Small intestine (tissue), 7 donors: ENCODE data around the gene ZBED2. TPM values are rescaled to one million over a fixed set of nuclear protein-coding genes. Genes with fewer than 3 reads are reported as not detected.

Source experiments
- DNase-seq, 2 donors: peaks; one replicate each; pipeline versions ENCODE4 v3.0.0 to v3.0.0-alpha.2; 2013
- FAIRE-seq: peaks from 2 replicates; lab custom pipeline; 2012; peaks lifted over from hg19 to GRCh38; lab: Jason Lieb, UNC
- H3K27ac ChIP-seq, 3 donors: one replicate each; pipeline ENCODE4 v1.5.1; 2013; ENCODE audit warnings: low read length in 2 of 3, mild to moderate bottlenecking in 2 of 3, control low read depth in 1 of 3, inconsistent platforms in 1 of 3, low read depth in 1 of 3, moderate library complexity in 1 of 3
- H3K27me3 ChIP-seq, 3 donors: one replicate each; pipeline ENCODE4 v1.6.1; 2013; ENCODE audit warnings: low read length in 3 of 3, inconsistent platforms in 1 of 3; ENCODE audit not compliant: control insufficient read depth in 3 of 3, insufficient read depth in 3 of 3
- H3K36me3 ChIP-seq, 3 donors: one replicate each; pipeline ENCODE4 v1.6.1; 2013; ENCODE audit warnings: low read length in 3 of 3, inconsistent platforms in 1 of 3, low read depth in 1 of 3, mild to moderate bottlenecking in 1 of 3, moderate library complexity in 1 of 3; ENCODE audit not compliant: control insufficient read depth in 3 of 3, insufficient read depth in 2 of 3
- H3K4me1 ChIP-seq, 3 donors: one replicate each; pipeline ENCODE4 v1.6.1; 2013; ENCODE audit warnings: low read length in 2 of 3, inconsistent platforms in 1 of 3, low read depth in 1 of 3, mild to moderate bottlenecking in 1 of 3, moderate library complexity in 1 of 3; ENCODE audit not compliant: control insufficient read depth in 3 of 3, insufficient read depth in 2 of 3
- H3K4me3 ChIP-seq, 3 donors: one replicate each; pipeline ENCODE4 v1.5.1; 2013; ENCODE audit warnings: low read length in 3 of 3, control low read depth in 1 of 3, inconsistent platforms in 1 of 3, low read depth in 1 of 3, mild to moderate bottlenecking in 1 of 3, moderate library complexity in 1 of 3
- H3K9me3 ChIP-seq, 2 donors: one replicate each; pipeline ENCODE4 v1.6.1; 2013; ENCODE audit warnings: low read depth in 1 of 2, low read length in 1 of 2; ENCODE audit not compliant: control insufficient read depth in 2 of 2, insufficient read depth in 1 of 2
- WGBS, 3 donors: extraction: QIAGEN DNeasy Blood & Tissue Kit; methylation state at CpG; one replicate each; pipeline ENCODE4 v1.1.7; 2013; 5-methylcytosine and 5-hydroxymethylcytosine counted together
- polyA plus RNA-seq, 4 donors: library from polyadenylated mRNA; stranded (reverse) in 3 of 4; unstranded in 1 of 4; fragments of 200-250 nt in 3 of 4; fragments of 120-200 nt in 1 of 4; gene quantifications; one replicate each; pipeline versions ENCODE4 v1.2.1 to v1.2.3, GENCODE V29; 2013
- donor health status: healthy with polysubstance abuse.
- donor health status: control.
- donor health status: control.
- donor health status: Bipolar disorder and iron deficiency.
- donor health status: healthy.

Gene ZBED2
- polyA plus RNA-seq, 4 donors: 0.04 TPM; not detected in 2

GRCh38 chr3:111598552-111598951 is 3.4 kb upstream of the ZBED2 start:
- H3K4me3 ChIP-seq: no peak overlapping the region
- FAIRE-seq: peak; percentile 15

GRCh38 chr3:111598139-111598538 is 3.0 kb upstream of the ZBED2 start:
- H3K36me3 ChIP-seq: no peaks in the 10 kb centered on the region
- H3K27ac ChIP-seq: no peak overlapping the region
- H3K4me1 ChIP-seq: no peaks in the 10 kb centered on the region
- no peaks in the 10 kb centered on the region for H3K27me3 ChIP-seq
- no peak overlapping the region for H3K4me3 ChIP-seq
- no peak for DNase-seq
- 78 to 81% (median 79%) methylated on average over 1 of the region's 1 CpG for WGBS, 3 donors
- H3K9me3 ChIP-seq: no peaks in the 10 kb centered on the region
- no peak for FAIRE-seq

More at GRCh38 chr3:111598552-111598951, 3.4 kb upstream of the ZBED2 start:
- H3K36me3 ChIP-seq: no peaks in the 10 kb centered on the region
- no peaks in the 10 kb centered on the region for H3K4me1 ChIP-seq
- H3K27me3 ChIP-seq: no peaks in the 10 kb centered on the region
- DNase-seq: no peak
- H3K9me3 ChIP-seq: no peaks in the 10 kb centered on the region
- 45 to 76% (median 58%) methylated on average over 2 of the region's 2 CpGs for WGBS, 3 donors
- H3K27ac ChIP-seq: no peak overlapping the region

- WGBS, 3 donors: 66 to 93% (median 76%) methylated on average over 4 of the region's 4 CpGs
- H3K9me3 ChIP-seq: no peaks in the 10 kb centered on the region
- FAIRE-seq: no peak
Observed at GRCh38 chr3:111596328-111596727, 1.2 kb upstream of the ZBED2 start.

GRCh38 chr3:111594781-111595180 is 365 bp downstream of the ZBED2 start:
- DNase-seq: no peak
- no peak for FAIRE-seq
- Histone ChIP-seq H3K4me3 (no peak overlapping the region), H3K9me3 (no peaks in the 10 kb centered on the region), H3K4me1 (no peaks in the 10 kb centered on the region), H3K36me3 (no peaks in the 10 kb centered on the region), H3K27me3 (no peaks in the 10 kb centered on the region), H3K27ac (no peak overlapping the region)
- 0 to 49% (median 7%) methylated on average over 1 of the region's 1 CpG for WGBS, 3 donors

More at GRCh38 chr3:111596328-111596727, 1.2 kb upstream of the ZBED2 start:
- no peak overlapping the region for H3K27ac ChIP-seq
- no peaks in the 10 kb centered on the region for H3K36me3 ChIP-seq
- no peak overlapping the region for H3K4me3 ChIP-seq
- DNase-seq: no peak
- no peaks in the 10 kb centered on the region for H3K4me1 ChIP-seq
- no peaks in the 10 kb centered on the region for H3K27me3 ChIP-seq

DNA sequence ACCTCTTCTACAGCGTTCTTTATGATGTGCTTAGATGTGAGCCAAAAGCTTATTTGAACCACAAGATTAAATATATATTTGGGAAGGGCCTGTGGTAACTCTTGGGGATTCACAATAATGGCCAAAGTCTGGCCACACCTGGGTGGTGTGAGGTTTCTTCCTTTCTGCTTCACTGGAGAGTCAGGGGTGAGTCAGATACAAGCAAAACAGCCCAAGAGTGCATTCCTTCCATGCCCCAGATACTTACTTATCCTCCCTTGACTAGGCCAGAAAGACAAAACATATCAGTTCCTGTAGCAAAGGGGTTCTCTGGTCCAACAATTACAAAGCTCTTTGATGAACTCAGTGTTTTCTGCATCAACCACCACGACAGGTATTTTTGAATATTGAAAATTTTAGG is 941 bp downstream of the ZBED2 start:
- Histone ChIP-seq H3K9me3 (no peaks in the 10 kb centered on the region), H3K36me3 (no peaks in the 10 kb centered on the region), H3K4me3 (no peak overlapping the region), H3K27me3 (no peaks in the 10 kb centered on the region), H3K4me1 (no peaks in the 10 kb centered on the region), H3K27ac (no peak overlapping the region)
- DNase-seq: no peak
- 80 to 96% (median 81%) methylated on average over 2 of the region's 2 CpGs for WGBS, 3 donors
- FAIRE-seq: no peak

- no peaks in the 10 kb centered on the region for H3K9me3 ChIP-seq
- WGBS, 3 donors: 88 to 93% (median 91%) methylated on average over 9 of the region's 9 CpGs
Observed at GRCh38 chr3:111593666-111594065, 1.5 kb downstream of the ZBED2 start.

GRCh38 chr3:111592936-111593335 is 2.2 kb downstream of the ZBED2 start:
- WGBS, 3 donors: 70 to 76% (median 73%) methylated on average over 5 of the region's 5 CpGs
- Histone ChIP-seq H3K36me3 (no peaks in the 10 kb centered on the region), H3K4me1 (no peaks in the 10 kb centered on the region), H3K27ac (no peak overlapping the region), H3K4me3 (no peak overlapping the region), H3K9me3 (no peaks in the 10 kb centered on the region), H3K27me3 (no peaks in the 10 kb centered on the region)
- DNase-seq (no peak), FAIRE-seq (no peak)

More at GRCh38 chr3:111593666-111594065, 1.5 kb downstream of the ZBED2 start:
- no peak overlapping the region for H3K4me3 ChIP-seq
- no peak for DNase-seq
- H3K27me3 ChIP-seq: no peaks in the 10 kb centered on the region
- no peaks in the 10 kb centered on the region for H3K36me3 ChIP-seq
- FAIRE-seq: no peak
- H3K4me1 ChIP-seq: no peaks in the 10 kb centered on the region
- H3K27ac ChIP-seq: no peak overlapping the region

GRCh38 chr3:111592143-111592542 is 3.0 kb downstream of the ZBED2 start:
- DNase-seq (no peak), FAIRE-seq (no peak)
- peaks cover 0 to 7% of the 10 kb centered on the region in 2 donors for H3K9me3 ChIP-seq
- no peak overlapping the region for H3K4me3 ChIP-seq
- H3K4me1 ChIP-seq: peaks cover 0 to under 1% (median 0%) of the 10 kb centered on the region in 3 donors
- no peaks in the 10 kb centered on the region for H3K36me3 ChIP-seq
- no peaks in the 10 kb centered on the region for H3K27me3 ChIP-seq
- no peak overlapping the region for H3K27ac ChIP-seq

GRCh38 chr3:111591555-111591954 is 3.6 kb downstream of the ZBED2 start:
- FAIRE-seq (no peak), DNase-seq (no peak)
- 86 to 90% (median 87%) methylated on average over 3 of the region's 3 CpGs for WGBS, 3 donors
- Histone ChIP-seq H3K27me3 (no peaks in the 10 kb centered on the region), H3K9me3 (peaks cover 0 to 13% of the 10 kb centered on the region in 2 donors), H3K36me3 (no peaks in the 10 kb centered on the region), H3K27ac (no peak overlapping the region), H3K4me1 (peaks cover 0 to 2% (median 0%) of the 10 kb centered on the region in 3 donors), H3K4me3 (no peak overlapping the region)
